Peyer's patch (tissue), 4 donors: ENCODE measurements around the gene PGS1.

Source experiments
- CTCF ChIP-seq, 6 experiments: fragments of 450-650 bp in 4 of 6; fragments of 200-600 bp in 2 of 6; sonication (generic) in 1 of 6; IDR thresholded peaks; one replicate each; pipeline ENCODE4 v1.5.1; 2017 to 2019; ENCODE audit warnings: antibody characterized with exemption in 6 of 6, mild to moderate bottlenecking in 3 of 6, moderate library complexity in 1 of 6
- POLR2A ChIP-seq, 2 donors: fragments of 450-650 bp; IDR thresholded peaks; one replicate each; pipeline ENCODE4 v1.5.1; 2017; ENCODE audit warnings: antibody characterized with exemption in 2 of 2, mild to moderate bottlenecking in 2 of 2, moderate library complexity in 2 of 2

DNA sequence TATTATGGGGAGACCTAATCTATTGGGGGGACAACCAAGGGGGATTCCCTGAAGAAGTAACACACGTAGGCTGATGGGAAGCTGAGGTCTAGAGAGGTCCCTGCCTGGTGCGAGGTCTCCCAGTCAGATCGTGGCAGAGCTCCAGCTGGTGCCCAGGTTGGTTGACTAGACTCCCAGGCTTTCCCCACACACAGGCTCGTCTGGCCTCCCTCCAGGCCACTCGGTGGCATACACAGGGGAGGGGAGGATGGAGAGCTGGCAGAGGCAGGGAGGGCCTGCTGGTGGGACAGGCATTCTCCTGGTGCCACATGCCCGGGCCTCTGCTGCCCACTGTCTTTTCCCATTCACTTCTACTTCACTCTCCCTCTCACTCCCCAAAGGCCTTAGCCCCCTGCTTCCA lies 10.1 kb upstream of the PGS1 start:
- TF ChIP-seq CTCF (IDR thresholded peaks at IDR 0.05) (no peak), POLR2A (IDR thresholded peaks at IDR 0.05) (no peak)
